GM06990 (cell line): ENCODE measurements around the gene ITM2C.
A peak's percentile ranks its signal among the peaks of the same experiment; 100 is the strongest.

Experiments
- DNase-seq: peaks from one replicate; pipeline ENCODE4 v3.0.0-alpha.2; 2011; ENCODE audit not compliant: insufficient read length; ENCODE audit errors: extremely low read depth
- H3K27me3 ChIP-seq: replicated peaks from 2 replicates; pipeline ENCODE4 v1.6.0; 2011; ENCODE audit warnings: low read length; ENCODE audit not compliant: control insufficient read depth, insufficient read depth
- H3K36me3 ChIP-seq: 2 replicates; pipeline ENCODE4 v1.5.1; 2011; ENCODE audit warnings: low read length; ENCODE audit not compliant: control insufficient read depth, insufficient read depth
- H3K4me3 ChIP-seq: replicated peaks from 2 replicates; pipeline ENCODE4 v1.5.1; 2011; ENCODE audit warnings: low read depth, mild to moderate bottlenecking, control low read depth, low read length
- TF ChIP-seq, protein P1 (sequence below): IDR thresholded peaks from 2 replicates; pipeline ENCODE4 v1.5.1; 2011; ENCODE audit warnings: low read length, control low read depth, mild to moderate bottlenecking, inconsistent platforms; ENCODE audit not compliant: insufficient read depth, poor library complexity, severe bottlenecking

Gene ITM2C

GRCh38 chr2:230893841-230894781 is 29.4 kb downstream of the ITM2C start:
- TF ChIP-seq, protein P1, sequence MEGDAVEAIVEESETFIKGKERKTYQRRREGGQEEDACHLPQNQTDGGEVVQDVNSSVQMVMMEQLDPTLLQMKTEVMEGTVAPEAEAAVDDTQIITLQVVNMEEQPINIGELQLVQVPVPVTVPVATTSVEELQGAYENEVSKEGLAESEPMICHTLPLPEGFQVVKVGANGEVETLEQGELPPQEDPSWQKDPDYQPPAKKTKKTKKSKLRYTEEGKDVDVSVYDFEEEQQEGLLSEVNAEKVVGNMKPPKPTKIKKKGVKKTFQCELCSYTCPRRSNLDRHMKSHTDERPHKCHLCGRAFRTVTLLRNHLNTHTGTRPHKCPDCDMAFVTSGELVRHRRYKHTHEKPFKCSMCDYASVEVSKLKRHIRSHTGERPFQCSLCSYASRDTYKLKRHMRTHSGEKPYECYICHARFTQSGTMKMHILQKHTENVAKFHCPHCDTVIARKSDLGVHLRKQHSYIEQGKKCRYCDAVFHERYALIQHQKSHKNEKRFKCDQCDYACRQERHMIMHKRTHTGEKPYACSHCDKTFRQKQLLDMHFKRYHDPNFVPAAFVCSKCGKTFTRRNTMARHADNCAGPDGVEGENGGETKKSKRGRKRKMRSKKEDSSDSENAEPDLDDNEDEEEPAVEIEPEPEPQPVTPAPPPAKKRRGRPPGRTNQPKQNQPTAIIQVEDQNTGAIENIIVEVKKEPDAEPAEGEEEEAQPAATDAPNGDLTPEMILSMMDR: no peak
- Histone ChIP-seq H3K4me3 (no peak overlapping the region), H3K27me3 (no peaks in the 10 kb centered on the region), H3K36me3 (no peaks in the 10 kb centered on the region)
- DNase-seq: peak; percentile 59

DNA sequence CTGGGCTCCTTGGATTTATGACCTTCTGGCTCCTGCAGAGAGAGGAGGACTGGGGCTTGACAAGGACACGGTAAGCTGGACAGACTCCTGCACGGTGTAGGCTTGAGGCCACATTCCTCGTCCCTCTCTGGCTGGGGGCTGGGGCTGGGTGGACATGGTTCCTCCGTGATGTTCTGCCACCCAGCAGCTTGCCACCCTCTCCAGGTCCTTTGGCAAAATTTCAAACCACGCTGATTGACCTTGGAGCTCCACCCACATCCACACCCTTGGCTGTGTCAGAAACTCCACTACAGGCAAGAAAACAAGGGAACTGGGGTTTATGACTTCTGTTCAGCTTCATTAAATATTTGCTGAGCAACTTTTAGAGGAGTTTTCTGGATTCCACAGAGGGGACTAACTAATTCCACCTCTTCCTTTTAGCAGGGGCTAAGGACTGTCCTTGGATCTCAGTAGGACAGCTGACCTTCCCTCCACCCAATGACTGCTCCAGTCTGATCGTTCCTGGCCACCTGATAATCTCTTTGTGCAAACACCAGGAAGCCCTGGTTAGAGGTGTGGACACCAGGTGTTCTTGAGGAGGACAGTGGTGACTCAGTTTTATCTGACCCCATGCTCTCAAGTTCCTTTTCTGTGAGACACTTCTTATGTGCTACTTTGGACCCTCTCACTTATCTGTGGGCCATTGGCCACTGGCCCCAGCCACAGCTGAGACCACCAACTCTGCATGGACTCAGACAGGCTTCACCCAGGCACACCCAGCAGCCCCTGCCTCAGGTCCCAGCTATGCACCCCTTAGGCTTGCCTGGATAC is 31.0 kb downstream of the ITM2C start:
- Histone ChIP-seq H3K4me3 (no peak overlapping the region), H3K36me3 (no peaks in the 10 kb centered on the region), H3K27me3 (no peaks in the 10 kb centered on the region)
- no peak for DNase-seq
- TF ChIP-seq, protein P1: no peak

DNA sequence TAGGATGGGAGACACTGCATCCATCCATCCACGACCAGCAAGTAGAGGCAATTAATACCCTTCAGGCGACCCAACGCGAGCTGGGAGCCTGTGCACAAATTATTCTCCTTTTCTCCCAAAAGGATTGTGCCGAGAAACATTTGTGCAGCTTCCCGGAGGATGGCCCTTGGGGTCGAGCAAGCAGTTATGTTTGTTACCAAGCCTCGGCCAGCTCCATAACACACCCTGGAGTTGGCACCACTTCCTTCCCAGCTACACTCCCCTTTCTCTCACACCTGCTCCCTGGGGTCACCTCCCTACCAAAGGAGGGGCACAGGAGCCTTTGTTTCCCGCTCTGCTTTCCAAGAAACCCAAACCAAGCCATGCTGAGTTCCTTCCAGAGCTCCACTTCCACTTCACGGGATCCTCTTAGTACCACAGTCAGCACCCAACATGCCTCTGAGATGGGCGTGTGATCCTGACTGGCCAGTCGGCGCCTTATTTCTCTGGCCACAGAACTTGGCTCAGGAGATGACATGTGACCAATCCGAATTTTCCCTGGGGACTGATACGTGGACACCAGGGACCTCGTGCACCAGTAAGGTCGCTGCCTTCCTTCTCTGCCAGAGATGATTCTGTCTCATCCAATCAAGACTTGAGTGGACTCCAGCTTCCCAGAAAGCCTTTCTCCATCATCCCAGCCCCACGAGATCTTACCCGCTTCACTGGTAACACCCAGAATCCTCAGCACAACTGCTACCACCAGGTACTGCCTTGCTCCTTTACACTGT is 31.8 kb downstream of the ITM2C start:
- no peak overlapping the region for H3K4me3 ChIP-seq
- no peaks in the 10 kb centered on the region for H3K27me3 ChIP-seq
- no peak for DNase-seq
- no peaks in the 10 kb centered on the region for H3K36me3 ChIP-seq
- TF ChIP-seq, protein P1: no peak

- TF ChIP-seq, protein P1: no peak
- no peaks in the 10 kb centered on the region for H3K27me3 ChIP-seq
- no peaks in the 10 kb centered on the region for H3K36me3 ChIP-seq
- no peak for DNase-seq
- no peak overlapping the region for H3K4me3 ChIP-seq
These were observed 33.4 kb downstream of the ITM2C start for GRCh38 chr2:230898016-230898712.

DNA sequence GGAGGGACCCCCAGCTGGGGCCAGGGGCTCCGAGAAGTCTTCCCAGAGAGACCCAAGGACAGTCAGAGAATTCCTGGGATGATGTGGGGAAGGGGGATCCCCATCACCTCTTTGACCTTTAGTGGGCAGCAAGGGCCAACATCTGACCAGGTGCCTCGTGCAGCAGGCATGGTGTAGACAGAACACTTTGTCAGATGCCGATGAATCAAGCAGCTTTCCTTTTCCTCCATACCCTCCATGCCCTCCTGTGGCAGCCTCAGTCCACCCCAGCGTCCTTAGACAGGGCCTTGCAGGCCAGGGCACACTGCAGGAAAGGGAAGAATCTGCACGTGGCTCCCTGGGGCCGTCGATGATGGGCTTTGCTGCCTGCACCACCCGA is 34.0 kb downstream of the ITM2C start:
- TF ChIP-seq, protein P1: no peak
- H3K36me3 ChIP-seq: 0 out of 2 replicates have a peak, but pooled peaks cover under 1% of the 10 kb centered on the region
- DNase-seq: no peak

More for the DNA sequence above, 34.0 kb downstream of the ITM2C start:
- Histone ChIP-seq H3K27me3 (no peaks in the 10 kb centered on the region), H3K4me3 (no peak overlapping the region)
